Upper lobe of right lung (tissue), 1 donor: ENCODE results near the gene DMD. TPM values are rescaled to one million over a fixed set of nuclear protein-coding genes. Genes with fewer than 3 reads are reported as not detected.

ENCODE experiments used
- ATAC-seq: fragments of 200-7000 bp; cut with Tn5 transposase; one replicate; pipeline ENCODE4 v1.9.1; 2020; ENCODE audit warnings: mild to moderate bottlenecking, moderate library complexity
- DNase-seq: peaks from one replicate; pipeline ENCODE4 v3.0.0-alpha.2; 2020
- H3K27ac ChIP-seq: fragments of 200-600 bp; one replicate; pipeline ENCODE4 v1.8.0; 2022
- H3K27me3 ChIP-seq: fragments of 200-600 bp; one replicate; pipeline ENCODE4 v1.8.0; 2022; ENCODE audit warnings: mild to moderate bottlenecking
- H3K36me3 ChIP-seq: fragments of 200-600 bp; one replicate; pipeline ENCODE4 v1.8.0; 2022
- H3K4me1 ChIP-seq: fragments of 200-600 bp; one replicate; pipeline ENCODE4 v1.8.0; 2022
- H3K4me3 ChIP-seq: fragments of 200-600 bp; one replicate; pipeline ENCODE4 v1.8.0; 2022; ENCODE audit warnings: mild to moderate bottlenecking
- H3K9me3 ChIP-seq: fragments of 200-600 bp; one replicate; pipeline ENCODE4 v1.8.0; 2022
- CTCF ChIP-seq: fragments of 200-600 bp; IDR thresholded peaks from one replicate; pipeline ENCODE4 v1.8.0; 2022; ENCODE audit warnings: antibody characterized with exemption
- intact Hi-C: fragments of 100-400 bp; cut with DNase I; formaldehyde crosslinking; loops from one replicate; pipeline ENCODE4 v1.11.0; 2022
- total RNA-seq: library from RNA; stranded (reverse); fragmentation: NEBNext Ultra II Directional; extraction: Animal tissue kit (Norgen Biotek cat#: 25700); gene quantifications from one replicate; pipeline ENCODE4 v1.2.1, GENCODE V29; 2021
- donor health status: DM: no; HTN: yes; CAD: no; lungs with severe emphysema.

The DMD gene
- total RNA-seq, 1 donor from 2014 or later = 24.7 TPM

GRCh38 chrX:31178064-31178768 is 2033.1 kb downstream of the DMD start:
- Histone ChIP-seq H3K9me3 (no peaks in the 10 kb centered on the region), H3K27me3 (no peaks in the 10 kb centered on the region), H3K27ac (no peak overlapping the region), H3K4me1 (no peaks in the 10 kb centered on the region), H3K36me3 (no peaks in the 10 kb centered on the region), H3K4me3 (no peak overlapping the region)
- intact Hi-C loops = no loop called here
- no peak for ATAC-seq
- TF ChIP-seq CTCF = no peak
- DNase-seq = no peak

- no peaks in the 10 kb centered on the region for H3K36me3 ChIP-seq
- intact Hi-C loops = no loop called here
Measured at GRCh38 chrX:31170792-31171191, 2040.6 kb downstream of the DMD start.

GRCh38 chrX:31168551-31168950 is 2042.8 kb downstream of the DMD start:
- TF ChIP-seq CTCF = no peak
- no peak overlapping the region for H3K4me3 ChIP-seq
- ATAC-seq = no peak
- H3K9me3 ChIP-seq = no peaks in the 10 kb centered on the region
- H3K36me3 ChIP-seq = no peaks in the 10 kb centered on the region
- no peaks in the 10 kb centered on the region for H3K4me1 ChIP-seq
- H3K27me3 ChIP-seq = no peaks in the 10 kb centered on the region
- no peak for DNase-seq
- H3K27ac ChIP-seq = no peak overlapping the region
- intact Hi-C loops = no loop called here

More at GRCh38 chrX:31170792-31171191, 2040.6 kb downstream of the DMD start:
- Histone ChIP-seq H3K9me3 (no peaks in the 10 kb centered on the region), H3K4me3 (no peak overlapping the region), H3K4me1 (no peaks in the 10 kb centered on the region), H3K27ac (no peak overlapping the region), H3K27me3 (no peaks in the 10 kb centered on the region)
- ATAC-seq (no peak), DNase-seq (no peak)
- TF ChIP-seq CTCF = no peak

DNA sequence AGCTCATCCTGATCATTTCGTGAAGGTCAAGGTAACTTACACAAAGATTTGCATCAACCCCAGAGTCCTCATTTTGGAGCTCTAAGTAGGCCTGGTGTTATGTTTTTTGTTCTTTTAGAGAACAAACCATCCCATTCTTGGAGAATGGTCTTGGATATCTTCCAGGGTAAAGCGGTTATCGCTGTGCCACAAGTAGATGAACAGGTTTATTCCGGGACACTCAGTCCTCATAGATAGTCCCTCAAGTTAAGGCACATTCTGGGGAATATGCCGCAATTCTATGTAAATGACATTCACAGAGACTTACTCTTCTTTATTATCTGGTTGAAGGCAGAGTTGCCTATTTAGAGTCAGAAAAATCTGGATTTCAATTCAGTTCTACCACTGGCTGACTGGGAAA is 2044.5 kb downstream of the DMD start:
- H3K9me3 ChIP-seq = no peaks in the 10 kb centered on the region
- intact Hi-C loops = no loop called here
- ATAC-seq (no peak), DNase-seq (no peak)
- no peak for TF ChIP-seq CTCF
- no peak overlapping the region for H3K4me3 ChIP-seq
- H3K27me3 ChIP-seq = no peaks in the 10 kb centered on the region
- no peaks in the 10 kb centered on the region for H3K36me3 ChIP-seq
- no peaks in the 10 kb centered on the region for H3K4me1 ChIP-seq
- no peak overlapping the region for H3K27ac ChIP-seq

DNA sequence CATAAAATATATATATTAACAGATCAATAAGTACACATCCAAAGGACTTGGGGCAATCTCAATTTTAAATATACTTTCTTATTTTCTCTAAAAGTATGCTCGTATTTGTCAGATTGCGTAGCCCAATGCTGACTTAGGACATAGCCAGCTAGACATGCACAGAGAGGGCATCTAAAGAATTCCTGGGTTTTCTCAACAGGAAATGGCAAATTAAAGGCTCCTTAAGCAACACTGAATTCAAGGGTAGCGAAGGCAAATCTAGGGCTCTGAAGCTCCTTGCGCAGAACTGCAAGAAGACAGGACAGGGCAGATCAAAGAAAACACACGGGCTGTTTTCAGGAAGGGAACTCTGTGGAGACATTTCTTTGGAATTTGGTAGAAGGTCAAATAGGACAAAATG is 2044.9 kb downstream of the DMD start:
- TF ChIP-seq CTCF = no peak
- no peaks in the 10 kb centered on the region for H3K36me3 ChIP-seq
- DNase-seq = no peak
- H3K4me1 ChIP-seq = no peaks in the 10 kb centered on the region
- intact Hi-C loops = no loop called here
- no peak overlapping the region for H3K4me3 ChIP-seq
- H3K9me3 ChIP-seq = no peaks in the 10 kb centered on the region
- ATAC-seq = no peak
- no peak overlapping the region for H3K27ac ChIP-seq
- no peaks in the 10 kb centered on the region for H3K27me3 ChIP-seq
